Activated effector memory CD4-positive, alpha-beta T cell treated with Interleukin-2 at 50 U/mL for 16 hours (primary cell): ENCODE data around the gene MRPS23.

Source experiments
- DNase-seq: peaks from one replicate; pipeline ENCODE4 v3.0.0-alpha.2; 2020

The MRPS23 gene

DNA sequence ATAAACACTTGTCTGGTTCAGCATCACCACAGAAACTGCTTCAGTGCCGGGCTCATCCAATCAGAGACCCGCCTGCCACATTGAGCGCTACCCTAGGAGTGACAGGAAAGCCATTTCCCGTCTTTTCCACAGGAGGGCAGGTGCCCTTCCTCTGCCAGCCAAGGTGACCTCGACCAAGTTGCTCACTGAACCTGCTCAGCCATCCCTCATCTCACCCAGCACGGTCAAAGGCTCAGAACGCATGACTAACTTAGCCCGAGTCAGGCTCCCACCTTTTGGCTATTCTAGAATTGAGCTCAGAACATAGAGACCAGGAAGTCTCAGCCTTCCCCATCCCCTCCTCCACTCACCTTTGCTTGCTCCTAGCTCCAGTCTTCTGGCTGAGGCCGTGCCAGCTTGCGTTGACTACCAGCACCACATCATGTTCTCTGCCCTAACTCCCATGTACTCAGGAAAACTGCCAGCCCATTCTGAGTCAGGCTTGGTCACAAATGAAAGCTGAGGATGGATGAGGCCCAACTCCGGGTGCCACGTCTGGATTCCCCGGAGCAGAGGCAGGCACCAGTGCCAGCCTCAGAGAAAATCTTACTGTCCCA lies 15.6 kb downstream of the MRPS23 start:
- DNase-seq: no peak

DNA sequence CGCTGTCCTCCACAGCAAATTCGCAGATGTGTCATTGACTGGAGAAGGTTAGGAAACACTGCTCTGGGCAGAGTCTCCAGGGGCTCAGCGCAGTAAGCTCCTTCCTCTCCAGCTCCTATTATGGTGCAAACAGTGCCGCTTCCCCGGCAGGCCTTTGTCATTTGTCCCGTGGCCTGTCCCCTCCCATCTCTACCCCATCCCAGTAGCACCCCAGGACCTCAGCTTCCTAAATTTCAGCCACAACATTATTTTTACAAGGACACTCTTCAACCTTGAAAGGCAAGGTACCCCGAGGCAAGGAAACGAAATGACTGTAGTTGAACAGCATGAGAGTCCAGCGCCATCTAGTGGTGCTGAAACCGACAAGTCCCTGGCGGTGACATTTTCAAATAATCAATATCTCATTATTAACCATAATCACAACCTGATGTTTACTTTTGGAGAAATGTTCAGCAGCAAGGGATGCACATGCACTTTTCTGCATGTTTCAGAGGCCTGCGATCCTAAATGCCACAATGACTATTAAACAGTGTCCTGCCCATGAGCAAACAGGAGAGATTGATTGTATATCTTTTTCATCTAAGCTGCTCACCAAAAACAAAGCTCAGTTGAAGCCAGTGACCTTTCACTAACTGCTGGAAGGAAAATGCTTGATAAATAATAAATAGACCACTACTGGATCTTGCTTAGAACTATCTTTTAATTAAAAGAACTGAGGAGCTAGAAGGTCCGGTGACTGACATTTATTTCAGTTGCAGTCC lies 16.5 kb downstream of the MRPS23 start:
- DNase-seq: peak; percentile 31

DNA sequence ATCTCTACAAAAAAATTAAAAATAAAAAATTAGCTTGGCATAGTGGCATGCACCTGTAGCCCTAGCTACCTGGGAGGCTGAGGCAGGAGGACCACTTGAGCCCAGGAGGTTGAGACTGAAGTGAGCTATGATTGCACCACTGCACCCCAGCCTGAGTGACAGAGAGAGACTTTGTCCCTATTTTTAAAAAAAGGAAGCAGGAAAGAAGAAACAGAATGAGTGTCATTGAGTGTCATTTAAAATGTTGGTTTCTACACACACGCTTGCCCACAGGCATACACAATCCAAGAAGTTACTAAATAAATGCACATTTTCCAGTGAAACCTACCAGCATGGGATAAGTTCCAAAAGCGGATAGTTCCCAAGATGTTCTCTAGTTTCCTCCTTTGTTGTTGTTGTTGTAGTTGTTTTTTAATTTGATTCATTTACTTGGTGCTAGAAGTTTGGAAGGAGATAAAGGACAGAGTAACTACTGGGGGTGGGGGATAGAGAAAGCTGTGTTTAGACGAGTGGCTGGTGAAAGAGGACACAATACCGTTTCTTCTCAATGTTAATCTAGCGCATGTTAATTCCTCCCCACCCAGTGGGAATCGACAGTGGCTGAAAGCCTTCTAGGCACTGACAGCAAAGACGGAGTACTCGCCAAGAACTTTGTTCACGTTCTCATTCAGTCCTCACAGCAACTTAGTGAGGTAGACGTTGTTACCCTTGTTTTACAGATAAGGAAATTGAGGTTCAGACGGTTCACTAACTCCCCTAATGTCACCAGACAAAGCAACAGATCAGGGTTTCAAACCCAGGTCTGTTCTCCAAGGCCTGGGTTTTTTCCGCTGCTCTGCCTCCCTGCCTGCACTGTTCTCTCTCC lies 17.3 kb downstream of the MRPS23 start:
- DNase-seq: no peak

DNA sequence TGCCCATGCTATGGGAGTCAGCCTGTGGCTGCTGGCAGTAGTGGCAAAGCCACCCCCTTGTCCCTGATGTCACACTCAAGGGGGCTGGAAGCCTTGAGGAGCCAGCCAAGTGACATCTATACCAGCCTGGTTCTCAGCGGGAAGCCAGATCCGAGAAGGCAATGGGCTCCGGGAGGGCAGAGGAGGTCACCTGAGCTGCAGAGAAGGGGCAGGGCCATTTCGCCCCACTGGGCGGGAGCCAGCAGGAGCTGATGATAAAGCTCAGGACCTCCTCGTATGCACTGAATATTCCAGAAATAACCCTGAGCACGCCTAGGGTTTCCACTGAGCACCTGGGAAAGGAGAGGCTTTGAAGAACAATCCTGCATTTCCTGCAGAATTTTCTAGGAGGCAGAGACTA lies 19.0 kb downstream of the MRPS23 start:
- DNase-seq: no peak

DNA sequence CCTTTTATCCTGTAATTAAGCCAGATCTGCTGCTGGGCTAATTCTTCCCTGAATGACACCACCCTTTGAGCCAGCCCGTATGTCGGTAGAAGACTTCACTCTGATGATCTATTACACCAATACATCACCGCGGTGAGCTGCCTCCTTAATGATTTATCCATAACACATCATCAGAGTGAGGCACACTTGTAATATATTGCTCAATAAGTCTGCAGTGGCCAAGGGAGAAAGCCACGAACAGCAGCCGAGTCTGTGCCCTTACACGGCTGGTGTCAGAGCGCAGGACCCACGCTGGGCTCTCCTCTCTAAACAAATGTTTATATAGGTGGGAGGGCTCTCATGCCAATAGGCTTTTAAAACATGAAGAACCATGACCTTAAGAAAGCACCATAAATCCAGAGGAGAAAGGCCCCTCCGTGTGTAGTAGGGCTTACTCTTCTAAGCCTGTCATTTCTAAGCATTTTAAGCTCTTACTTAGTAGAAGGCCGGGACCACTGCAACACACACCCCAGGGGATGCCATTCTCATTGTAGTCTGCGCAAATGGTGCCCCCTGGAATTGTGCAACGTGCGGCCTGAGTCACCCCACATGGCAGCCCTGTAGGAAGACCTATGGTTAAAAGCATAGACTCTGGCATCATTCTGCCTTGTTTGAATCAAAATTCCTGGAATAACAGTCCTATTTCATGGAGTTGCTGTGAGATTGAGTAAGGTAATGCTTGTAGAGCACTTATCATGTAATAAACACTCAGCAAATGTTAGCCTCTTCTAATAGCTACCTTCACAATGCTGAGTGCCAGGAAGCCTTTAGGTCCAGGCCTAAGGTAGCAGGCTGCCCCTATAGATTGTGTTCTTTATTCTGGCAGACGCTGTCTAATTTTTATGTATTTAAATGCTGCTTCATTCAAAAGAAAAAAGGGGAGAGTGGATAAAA lies 26.1 kb downstream of the MRPS23 start:
- no peak for DNase-seq

DNA sequence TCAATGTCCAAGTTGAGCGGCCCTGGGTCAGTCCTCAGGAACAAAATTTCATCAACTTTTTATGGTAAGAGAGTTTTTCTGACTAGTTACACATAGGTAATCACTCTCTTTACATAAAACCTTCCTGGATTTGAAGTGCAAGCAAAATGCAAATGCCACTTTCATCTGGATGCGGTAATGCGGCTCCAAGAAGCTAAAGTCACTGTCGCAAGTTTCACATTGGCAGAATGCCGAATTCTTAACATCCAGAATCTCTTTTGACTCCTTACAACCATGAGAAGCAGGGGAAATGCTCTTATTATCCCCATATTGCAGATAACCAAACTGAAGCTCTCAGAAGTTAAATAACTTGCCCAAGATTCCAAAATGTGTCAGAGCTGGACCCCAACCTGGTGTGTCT lies 30.0 kb downstream of the MRPS23 start:
- no peak for DNase-seq

DNA sequence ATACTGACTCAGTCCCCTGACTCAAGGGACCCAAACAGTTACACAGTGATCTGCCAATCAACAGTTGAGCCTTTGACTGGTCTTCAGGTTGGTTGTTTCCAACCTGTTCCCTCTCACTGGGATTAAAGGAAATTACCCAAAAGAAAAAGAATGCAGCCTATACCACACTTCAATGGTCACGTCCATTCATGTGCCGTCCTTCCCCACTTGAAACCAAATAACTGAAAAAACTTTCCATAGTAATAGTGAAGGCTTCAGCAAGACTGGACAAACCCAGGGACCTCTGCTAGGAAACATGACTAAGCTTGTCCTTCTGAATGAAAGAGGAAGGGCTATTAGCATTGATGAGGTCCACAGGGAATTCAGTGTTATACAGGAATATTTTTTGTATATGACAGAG lies 30.6 kb downstream of the MRPS23 start:
- DNase-seq: no peak

DNA sequence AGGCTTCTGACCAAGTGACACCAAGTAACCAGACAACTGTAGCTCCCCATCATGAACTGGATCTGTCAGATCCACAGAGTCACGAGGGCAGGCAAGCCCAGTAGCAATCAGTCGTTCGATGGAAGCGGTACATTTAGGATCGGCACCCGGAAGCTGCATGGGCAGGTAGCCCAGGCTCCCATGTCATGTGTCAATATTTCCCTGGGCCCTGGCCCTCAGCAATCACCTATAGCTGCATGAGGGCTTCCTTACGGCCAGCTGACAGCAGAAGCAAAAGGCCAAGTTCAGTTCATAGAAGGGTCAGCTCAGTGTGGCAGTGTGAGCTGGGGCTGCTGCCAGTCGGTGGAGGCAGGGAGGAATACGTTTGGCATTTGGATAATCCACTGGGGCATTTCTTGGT lies 31.8 kb downstream of the MRPS23 start:
- no peak for DNase-seq

DNA sequence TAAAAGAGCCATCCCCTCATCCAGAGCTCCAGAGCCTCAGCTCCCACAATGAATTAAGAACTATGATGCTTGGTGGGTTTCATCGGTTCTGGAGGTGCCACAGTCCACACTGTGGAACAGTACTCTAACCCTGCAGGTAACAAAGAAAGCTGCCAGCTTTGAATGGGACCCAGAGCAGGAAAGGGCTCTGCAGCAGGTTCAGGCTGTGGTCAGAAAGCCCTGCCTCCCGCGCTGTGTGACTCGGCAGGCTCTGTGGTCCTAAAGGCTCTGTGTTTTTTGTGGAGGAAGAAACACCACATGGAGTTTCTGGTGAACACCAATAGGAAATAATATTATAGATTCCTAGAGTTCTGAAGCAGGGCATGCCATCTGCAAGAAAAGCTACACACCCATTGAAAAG lies 32.5 kb downstream of the MRPS23 start:
- no peak for DNase-seq

DNA sequence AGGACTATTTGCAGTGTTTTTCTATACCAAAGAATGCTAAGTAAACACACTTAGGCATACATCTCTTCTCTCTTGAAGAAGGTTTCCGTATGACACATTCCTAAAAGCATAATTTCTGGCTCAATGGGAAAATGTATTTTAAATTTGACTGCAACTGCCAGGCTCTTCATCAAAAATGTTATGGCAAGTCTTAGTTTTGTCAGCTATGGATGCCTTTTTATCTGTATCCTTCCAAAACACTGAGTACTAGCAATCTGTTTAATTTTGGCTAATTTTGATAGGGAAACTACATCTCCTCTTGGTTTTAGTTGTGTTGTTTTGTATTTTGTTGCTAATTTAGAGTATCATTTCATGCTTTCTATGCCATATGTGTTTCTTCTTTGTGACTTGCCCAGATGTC lies 35.4 kb downstream of the MRPS23 start:
- DNase-seq: no peak

DNA sequence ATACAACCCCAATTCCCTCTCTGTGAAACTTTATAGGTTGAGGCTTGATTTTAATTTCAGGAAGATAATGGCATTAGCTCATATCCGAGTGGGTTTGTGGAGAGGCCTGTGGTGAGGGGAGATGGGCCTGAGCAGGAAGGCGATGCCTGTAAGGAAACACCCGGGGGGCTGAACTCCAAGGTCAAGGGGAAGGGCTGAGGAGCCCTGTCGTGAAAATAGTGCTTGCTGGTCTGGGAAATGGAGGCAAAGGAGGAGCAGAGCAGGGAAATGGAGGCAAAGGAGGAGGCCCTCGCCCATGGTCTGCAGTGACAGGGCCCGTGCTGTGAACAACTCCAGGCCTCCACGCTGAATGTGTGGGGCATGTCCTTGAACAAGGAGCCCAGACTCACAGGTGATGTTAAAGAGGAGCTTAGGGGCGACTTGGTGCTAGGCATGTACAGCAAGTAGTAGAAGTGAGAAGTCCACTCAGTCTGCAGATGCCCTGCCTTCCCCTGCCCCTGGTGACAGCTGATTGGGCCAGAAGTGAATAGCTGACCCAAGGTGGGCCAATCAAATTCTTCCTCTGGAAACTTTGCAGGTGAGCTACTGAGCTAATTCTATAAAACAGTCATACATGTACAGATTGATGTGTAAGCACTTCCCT lies 38.1 kb downstream of the MRPS23 start:
- DNase-seq: no peak

DNA sequence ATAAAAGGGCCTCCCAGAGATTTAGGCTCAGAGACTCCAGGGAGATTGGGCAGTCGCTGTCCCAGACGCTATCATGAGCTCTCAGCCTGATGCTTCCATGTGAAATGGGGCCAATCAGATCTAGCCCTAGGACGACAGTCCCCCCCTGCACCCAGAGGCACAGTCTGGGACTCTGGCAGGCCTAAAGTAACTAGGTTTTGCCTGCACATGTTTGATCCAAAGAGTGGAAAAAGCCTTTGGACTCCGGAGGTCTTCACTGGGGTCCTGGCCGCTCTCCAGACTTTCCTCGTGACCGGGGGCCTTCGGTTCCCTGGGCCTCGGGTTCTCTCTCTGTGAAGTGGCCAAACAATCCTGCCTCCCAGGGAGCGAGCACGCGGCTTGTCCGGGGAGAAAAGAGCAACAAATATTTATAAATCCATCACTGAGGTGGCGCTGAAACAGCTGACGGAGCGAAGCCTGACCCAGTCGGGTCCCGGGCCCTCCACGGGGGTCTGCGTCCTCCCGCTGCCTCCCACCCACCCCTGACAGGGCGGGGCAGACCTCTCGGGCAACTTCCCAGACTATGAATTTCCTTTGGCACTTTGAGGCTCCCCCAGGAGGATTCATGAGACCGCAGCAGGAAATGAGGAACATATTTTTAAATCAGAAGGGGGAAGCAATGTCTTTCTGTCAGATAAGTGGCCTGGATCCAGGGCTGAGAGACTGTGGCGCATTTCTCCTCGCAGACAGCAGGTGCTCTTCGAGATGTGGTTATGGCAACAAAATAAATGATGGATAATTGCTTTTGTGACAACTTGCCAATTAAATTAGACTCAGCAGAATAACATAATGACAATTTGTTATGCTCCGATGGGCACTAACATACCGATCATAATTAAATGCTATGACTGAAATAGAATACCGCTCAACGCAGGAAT lies 38.9 kb downstream of the MRPS23 start:
- DNase-seq: no peak

DNA sequence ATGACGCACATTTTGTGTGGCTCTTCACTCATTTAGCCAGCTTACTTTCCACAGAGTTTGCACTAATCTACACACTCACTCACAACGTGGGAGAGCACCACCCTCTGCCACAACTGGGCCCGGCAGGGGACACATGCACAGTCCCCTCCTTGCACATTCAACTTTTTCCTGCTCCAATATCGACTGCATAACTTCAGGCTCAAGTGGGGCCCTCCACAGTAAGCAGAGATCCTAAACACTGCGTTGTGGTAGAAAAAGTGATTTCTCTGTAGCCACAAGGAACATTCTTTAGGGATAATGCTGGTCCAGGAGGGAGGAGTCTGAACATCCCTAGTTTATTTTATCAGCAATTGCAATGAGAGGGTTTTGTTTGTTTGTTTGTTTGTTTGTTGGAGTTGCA lies 40.0 kb downstream of the MRPS23 start:
- DNase-seq: no peak

DNA sequence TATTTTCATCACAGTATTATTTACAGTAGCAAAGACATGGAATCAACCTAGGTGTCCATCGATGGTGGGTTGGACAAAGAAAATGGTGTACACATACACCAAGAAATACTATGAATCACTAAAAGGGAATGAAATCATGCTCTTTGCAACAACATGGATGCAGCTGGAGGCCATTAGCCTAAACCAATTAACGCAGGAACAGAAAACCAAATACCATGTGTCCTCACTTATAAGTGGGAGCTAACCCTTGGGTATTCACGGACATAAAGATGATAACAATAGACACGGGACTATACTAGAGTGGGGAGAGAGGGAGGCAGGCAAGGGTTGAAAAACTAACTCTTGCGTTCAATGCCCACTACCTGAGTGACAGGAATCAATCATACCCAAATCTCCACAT lies 41.0 kb downstream of the MRPS23 start:
- DNase-seq: no peak

DNA sequence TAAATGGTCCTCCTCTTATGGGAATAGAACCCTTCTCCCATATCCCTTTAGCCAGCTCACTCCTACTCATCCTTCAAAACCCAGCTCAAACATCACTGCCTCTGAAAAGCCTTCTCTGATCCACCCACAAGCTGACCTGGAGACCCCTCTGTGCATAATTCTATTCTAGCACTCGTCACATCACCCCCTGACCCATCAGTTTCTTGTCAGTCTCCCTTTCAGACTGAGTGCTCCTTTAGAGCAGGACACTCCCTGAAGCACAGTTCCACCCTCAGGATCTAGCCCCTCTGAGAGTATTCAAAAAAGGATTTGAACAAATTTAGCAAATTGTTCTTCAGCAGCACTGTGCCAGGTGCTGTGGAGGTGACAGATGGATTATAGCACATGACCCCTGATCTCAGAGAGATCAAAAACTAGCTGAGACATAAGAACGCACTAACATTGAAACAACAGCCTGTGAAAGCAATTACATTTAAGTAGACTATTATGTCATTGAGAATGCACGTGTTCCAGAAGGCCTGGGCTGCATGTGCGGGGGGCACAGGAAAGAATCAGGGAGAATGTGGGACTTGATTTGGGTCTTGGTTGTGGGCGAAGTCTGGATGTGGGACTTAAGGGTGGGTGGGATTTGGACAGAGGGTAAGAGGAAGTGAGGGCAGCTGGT lies 43.5 kb downstream of the MRPS23 start:
- no peak for DNase-seq

DNA sequence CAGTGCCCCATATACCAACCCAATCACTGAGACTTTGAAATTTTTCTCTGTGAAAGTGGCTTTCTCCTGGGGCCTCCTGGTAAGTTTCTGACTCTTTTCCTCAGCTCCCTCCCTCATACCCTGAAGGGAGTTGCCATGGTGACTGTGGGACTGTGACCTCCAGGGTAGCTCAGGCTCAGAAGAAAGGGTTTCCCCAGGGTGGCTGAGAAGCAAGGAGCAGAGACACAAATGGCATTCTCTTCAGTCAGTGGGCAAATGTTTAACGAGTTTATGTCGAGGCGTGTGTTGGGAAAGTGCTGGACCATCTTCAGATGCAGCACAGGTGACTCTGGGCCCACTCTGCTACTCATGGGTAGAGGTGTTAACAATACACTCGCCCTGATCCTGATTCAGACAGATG lies 46.8 kb downstream of the MRPS23 start:
- DNase-seq: no peak

DNA sequence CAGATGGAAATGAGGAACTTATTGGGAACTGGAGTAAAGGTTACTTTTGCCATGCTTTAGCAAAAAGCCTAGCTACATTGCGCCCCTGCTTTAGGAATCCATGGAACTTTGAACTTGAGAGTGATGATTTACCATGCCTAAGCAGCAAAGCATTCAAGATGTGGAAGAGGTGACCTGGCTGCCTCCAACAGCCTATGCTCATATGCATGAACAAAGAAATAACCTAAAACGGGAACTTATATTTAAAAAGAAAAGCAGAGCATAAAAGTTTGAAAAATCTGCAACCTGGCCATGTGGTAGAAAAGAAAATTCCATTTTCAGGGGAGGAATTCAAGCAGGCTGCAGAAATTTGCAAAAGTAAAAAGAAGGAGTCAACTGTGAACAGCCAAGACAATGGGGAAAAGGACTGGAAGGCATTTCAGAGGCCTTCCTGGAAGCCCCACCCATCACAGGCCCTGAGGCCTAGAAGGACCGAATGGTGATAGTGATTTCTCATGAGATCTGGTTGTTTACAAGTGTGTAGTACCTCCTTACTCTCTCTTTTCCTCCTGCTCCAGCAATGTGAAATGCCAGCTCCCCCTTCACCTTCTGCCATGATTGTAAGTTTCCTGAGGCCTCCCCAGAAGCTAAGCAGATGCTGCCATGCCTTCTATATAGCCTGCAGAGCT lies 48.7 kb downstream of the MRPS23 start:
- DNase-seq: no peak

DNA sequence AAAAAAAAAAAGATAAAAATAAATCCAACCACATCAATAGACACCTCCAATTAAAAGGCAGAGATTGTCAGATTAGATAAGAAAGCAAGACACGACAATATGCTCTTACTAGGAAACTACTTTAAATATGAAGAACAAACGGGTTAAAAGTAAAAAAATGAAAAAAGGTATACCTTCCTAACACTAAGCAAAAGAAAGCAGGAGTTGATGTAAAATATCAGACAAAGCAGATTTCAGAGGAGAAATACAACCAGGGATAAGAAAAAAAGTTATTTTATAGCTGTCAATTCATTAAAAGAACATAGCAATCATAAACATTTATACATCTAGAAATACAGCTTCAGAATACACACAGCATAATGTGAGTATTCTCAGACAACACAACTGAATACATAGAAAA lies 55.0 kb downstream of the MRPS23 start:
- DNase-seq: no peak

DNA sequence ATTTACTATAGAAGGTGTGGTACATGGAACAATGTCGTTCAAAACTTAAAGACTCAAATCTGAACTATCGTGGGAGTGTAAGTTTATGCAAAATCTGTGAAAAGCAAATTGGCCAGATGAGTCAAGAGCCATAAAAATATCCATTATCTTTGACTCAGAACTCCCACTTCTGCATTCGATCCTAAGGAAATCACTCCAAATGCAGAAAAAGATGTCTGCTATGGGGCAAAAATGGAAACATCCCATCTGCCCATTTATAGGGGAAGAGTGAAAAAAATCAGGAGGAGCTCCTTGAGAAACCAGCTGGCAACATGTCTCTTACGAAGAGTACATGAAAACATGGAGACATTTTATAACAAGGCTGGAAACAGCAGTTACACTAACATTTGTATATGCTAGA lies 61.1 kb downstream of the MRPS23 start:
- DNase-seq: no peak

DNA sequence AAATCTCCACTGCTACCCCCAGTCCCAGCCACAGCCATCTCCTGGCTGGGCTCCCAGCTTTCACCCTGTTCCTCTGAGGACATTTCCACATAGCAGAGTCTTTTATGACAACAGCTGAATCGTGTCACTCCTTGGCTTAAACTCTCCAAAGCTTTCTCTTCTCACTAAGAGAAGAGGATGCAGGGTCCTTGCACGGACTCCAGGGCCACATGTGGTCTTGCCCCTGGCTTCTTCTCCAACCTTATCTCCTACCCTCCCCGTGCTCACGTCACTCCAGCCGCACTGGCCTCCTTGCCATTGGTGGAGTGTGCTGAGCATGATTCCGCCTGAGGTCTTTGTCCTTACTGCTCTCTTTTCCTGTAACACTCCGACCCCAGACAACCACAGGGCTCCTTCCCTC lies 64.8 kb downstream of the MRPS23 start:
- DNase-seq: no peak
